A549 (cell line): ENCODE measurements around the gene APP.

ENCODE experiments used
- BHLHE40 ChIP-seq: IDR thresholded peaks from 2 replicates; pipeline ENCODE4 v1.6.1; 2012; ENCODE audit warnings: low read depth, low read length, inconsistent platforms
- CTCF ChIP-seq: fragments of >200 bp; sonication (Bioruptor Twin); formaldehyde crosslinking; IDR thresholded peaks from 3 replicates; pipeline ENCODE4 v1.5.1; 2016
- EP300 ChIP-seq, 2 experiments: fragments of >200 bp; sonication (Bioruptor Twin); formaldehyde crosslinking; IDR thresholded peaks; 2 replicates in 1 of 2; 3 replicates in 1 of 2; pipeline ENCODE4 v1.6.1; 2016 to 2017
- HMGXB4 ChIP-seq: fragments of 250-450 bp; sonication (Bioruptor Pico); IDR thresholded peaks from 2 replicates; pipeline ENCODE4 v1.5.0; 2021; ENCODE audit warnings: mild to moderate bottlenecking, moderate library complexity, borderline replicate concordance
- MAX ChIP-seq: IDR thresholded peaks from 2 replicates; pipeline ENCODE4 v1.6.1; 2012
- POLR2A ChIP-seq: IDR thresholded peaks from 2 replicates; pipeline ENCODE4 v1.6.1; 2012; ENCODE audit warnings: mild to moderate bottlenecking, low read length
- REST ChIP-seq: fragments of 200-600 bp; sonication (generic); IDR thresholded peaks from 2 replicates; pipeline ENCODE4 v1.6.1; 2016; ENCODE audit warnings: antibody characterized with exemption, mild to moderate bottlenecking, moderate library complexity
- RFX5 ChIP-seq: fragments of 450-650 bp; IDR thresholded peaks from 2 replicates; pipeline ENCODE4 v1.7.1; 2014; ENCODE audit warnings: antibody characterized with exemption, mild to moderate bottlenecking, moderate library complexity
- SMC3 ChIP-seq: fragments of >200 bp; sonication (Bioruptor Twin); formaldehyde crosslinking; IDR thresholded peaks from 3 replicates; pipeline ENCODE4 v1.6.1; 2018; ENCODE audit warnings: inconsistent platforms

GRCh38 chr21:26212220-26212619, 41.6 kb upstream of the APP start:
- TF ChIP-seq POLR2A (no peak), CTCF (no peak), SMC3 (no peak), EP300 (IDR thresholded peaks at IDR 0.05) (no peak), REST (no peak), HMGXB4 (CRISPR knock-in tag) (no peak), RFX5 (no peak), MAX (no peak), BHLHE40 (no peak)
